Measurements from ENCODE around the gene CELF2.

DNA sequence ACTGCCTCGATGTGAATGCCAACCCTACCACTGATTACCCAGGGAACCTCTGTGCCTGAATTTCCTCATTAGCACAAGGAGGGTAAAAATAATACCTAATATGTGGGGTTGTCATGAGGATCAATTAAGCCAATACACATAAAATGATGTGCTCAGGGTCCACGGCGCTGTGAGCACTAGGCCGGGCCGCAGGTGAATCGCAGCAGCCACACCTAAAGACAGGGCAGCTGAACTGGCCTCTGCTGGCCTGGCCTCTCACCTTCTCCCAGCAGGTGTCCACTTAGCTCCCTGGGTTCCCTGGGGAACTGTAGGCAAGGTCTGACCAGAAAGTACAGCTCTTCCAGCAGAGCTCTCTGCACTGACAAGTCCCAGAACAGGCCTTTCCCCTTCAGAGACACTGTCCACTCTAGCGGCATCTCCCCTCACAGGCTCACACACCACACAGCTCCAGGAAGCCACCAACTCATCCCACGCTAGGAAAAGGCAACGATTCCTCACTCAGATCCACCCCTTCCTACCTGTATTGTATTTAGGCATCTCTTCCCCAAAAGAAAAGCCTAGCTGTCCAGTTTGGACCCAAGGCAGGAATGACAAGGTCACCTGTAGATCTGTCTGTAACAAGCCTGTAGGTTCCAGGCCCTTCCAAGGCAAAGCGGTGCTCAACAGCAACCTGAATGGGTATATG, 320.6 kb downstream of the CELF2 start:
- TF ChIP-seq, protein P1, sequence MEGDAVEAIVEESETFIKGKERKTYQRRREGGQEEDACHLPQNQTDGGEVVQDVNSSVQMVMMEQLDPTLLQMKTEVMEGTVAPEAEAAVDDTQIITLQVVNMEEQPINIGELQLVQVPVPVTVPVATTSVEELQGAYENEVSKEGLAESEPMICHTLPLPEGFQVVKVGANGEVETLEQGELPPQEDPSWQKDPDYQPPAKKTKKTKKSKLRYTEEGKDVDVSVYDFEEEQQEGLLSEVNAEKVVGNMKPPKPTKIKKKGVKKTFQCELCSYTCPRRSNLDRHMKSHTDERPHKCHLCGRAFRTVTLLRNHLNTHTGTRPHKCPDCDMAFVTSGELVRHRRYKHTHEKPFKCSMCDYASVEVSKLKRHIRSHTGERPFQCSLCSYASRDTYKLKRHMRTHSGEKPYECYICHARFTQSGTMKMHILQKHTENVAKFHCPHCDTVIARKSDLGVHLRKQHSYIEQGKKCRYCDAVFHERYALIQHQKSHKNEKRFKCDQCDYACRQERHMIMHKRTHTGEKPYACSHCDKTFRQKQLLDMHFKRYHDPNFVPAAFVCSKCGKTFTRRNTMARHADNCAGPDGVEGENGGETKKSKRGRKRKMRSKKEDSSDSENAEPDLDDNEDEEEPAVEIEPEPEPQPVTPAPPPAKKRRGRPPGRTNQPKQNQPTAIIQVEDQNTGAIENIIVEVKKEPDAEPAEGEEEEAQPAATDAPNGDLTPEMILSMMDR (conservative IDR thresholded peaks at IDR 0.05; ENCODE audit: low read depth, low read length): no peak
- TF ChIP-seq EZH2 (IDR thresholded peaks at IDR 0.05; ENCODE audit: borderline replicate concordance, low read depth, low read length, poor library complexity, severe bottlenecking): no peak
